ENCODE data around the gene SMURF2.

The SMURF2 gene

GRCh38 chr17:64657610-64658125, 4.4 kb downstream of the SMURF2 start:
- no peak for ATAC-seq
- no peak for TF ChIP-seq ZNF70 (CRISPR knock-in tag; IDR thresholded peaks at IDR 0.05)
- no peak for TF ChIP-seq CSRNP3 (CRISPR knock-in tag; IDR thresholded peaks at IDR 0.05)
- no peak for TF ChIP-seq ESRRG (CRISPR knock-in tag; IDR thresholded peaks at IDR 0.05)
- no peak for TF ChIP-seq ZNF565 (CRISPR knock-in tag; conservative IDR thresholded peaks at IDR 0.05; ENCODE audit: low read depth)
- no peak for TF ChIP-seq SNAI2 (CRISPR knock-in tag; IDR thresholded peaks at IDR 0.05)
- TF ChIP-seq ISL1 (CRISPR knock-in tag; IDR thresholded peaks at IDR 0.05) = no peak
- TF ChIP-seq BACH2 (CRISPR knock-in tag; IDR thresholded peaks at IDR 0.05; ENCODE audit: borderline replicate concordance) = no peak
- no peak for TF ChIP-seq ZFP3 (CRISPR knock-in tag; IDR thresholded peaks at IDR 0.05)
- TF ChIP-seq TCF4 (CRISPR knock-in tag; IDR thresholded peaks at IDR 0.05; ENCODE audit: borderline replicate concordance) = no peak
- no peak for TF ChIP-seq GLIS3 (CRISPR knock-in tag; IDR thresholded peaks at IDR 0.05)
- TF ChIP-seq CREB5 (CRISPR knock-in tag; IDR thresholded peaks at IDR 0.05; ENCODE audit: low read depth) = no peak
- TF ChIP-seq RARB (CRISPR knock-in tag; IDR thresholded peaks at IDR 0.05) = no peak
- TF ChIP-seq POU6F1 (CRISPR knock-in tag; IDR thresholded peaks at IDR 0.05; ENCODE audit: borderline replicate concordance, low read depth) = no peak
- TF ChIP-seq ZC3H10 (CRISPR knock-in tag; IDR thresholded peaks at IDR 0.05) = no peak
- no peak for TF ChIP-seq TSHZ2 (CRISPR knock-in tag; IDR thresholded peaks at IDR 0.05)

- TF ChIP-seq ZFP30 (CRISPR knock-in tag; IDR thresholded peaks at IDR 0.05) (no peak), CSDC2 (CRISPR knock-in tag; IDR thresholded peaks at IDR 0.05) (no peak), ZNF8 (CRISPR knock-in tag; IDR thresholded peaks at IDR 0.05) (no peak), ESRRG (CRISPR knock-in tag; IDR thresholded peaks at IDR 0.05) (no peak), TOX (CRISPR knock-in tag; IDR thresholded peaks at IDR 0.05; ENCODE audit: borderline replicate concordance) (no peak)
- ATAC-seq = no peak
Measured at GRCh38 chr17:64655704-64656103, 6.4 kb downstream of the SMURF2 start.

GRCh38 chr17:64653985-64654355, 8.1 kb downstream of the SMURF2 start:
- TF ChIP-seq OSR1 (CRISPR knock-in tag; IDR thresholded peaks at IDR 0.05) (no peak), PPARA (CRISPR knock-in tag; IDR thresholded peaks at IDR 0.05; ENCODE audit: borderline replicate concordance) (no peak), ISL1 (CRISPR knock-in tag; IDR thresholded peaks at IDR 0.05) (no peak), TSHZ2 (CRISPR knock-in tag; IDR thresholded peaks at IDR 0.05) (no peak), ZFP3 (CRISPR knock-in tag; IDR thresholded peaks at IDR 0.05) (no peak), RARB (CRISPR knock-in tag; IDR thresholded peaks at IDR 0.05) (no peak)
- no peak for ATAC-seq
